Peyer's patch (tissue), 4 donors: ENCODE measurements around the gene TTC34. TPM values are rescaled to one million over a fixed set of nuclear protein-coding genes. Genes with fewer than 3 reads are reported as not detected.

ENCODE experiments used
- DNase-seq, 3 donors: peaks; one replicate each; pipeline ENCODE4 v3.0.0-alpha.2; 2017 to 2019
- H3K27ac ChIP-seq, 4 donors: fragments of 200-600 bp; sonication (generic); one replicate each; pipeline ENCODE4 v1.5.1; 2016 to 2019
- H3K27me3 ChIP-seq, 2 donors: fragments of 200-600 bp; sonication (generic); one replicate each; pipeline ENCODE4 v1.5.1; 2019
- H3K36me3 ChIP-seq, 3 donors: fragments of 200-600 bp; sonication (generic); one replicate each; pipeline ENCODE4 v1.5.1; 2016 to 2019
- H3K4me1 ChIP-seq, 4 donors: fragments of 200-600 bp; sonication (generic); one replicate each; pipeline ENCODE4 v1.5.1; 2016 to 2019
- H3K4me3 ChIP-seq, 4 donors: fragments of 200-600 bp; sonication (generic); 1 replicate in 3 of 4; 2 replicates in 1 of 4; pipeline ENCODE4 v1.5.1; 2016 to 2019; ENCODE audit warnings: mild to moderate bottlenecking in 1 of 4
- H3K9me3 ChIP-seq, 4 donors: fragments of 200-600 bp; sonication (generic); one replicate each; pipeline ENCODE4 v1.5.1; 2016 to 2019; ENCODE audit warnings: mild to moderate bottlenecking in 1 of 4
- CTCF ChIP-seq, 6 experiments: fragments of 450-650 bp in 4 of 6; fragments of 200-600 bp in 2 of 6; sonication (generic) in 1 of 6; IDR thresholded peaks; one replicate each; pipeline ENCODE4 v1.5.1; 2017 to 2019; ENCODE audit warnings: antibody characterized with exemption in 6 of 6, mild to moderate bottlenecking in 3 of 6, moderate library complexity in 1 of 6
- POLR2A ChIP-seq, 2 donors: fragments of 450-650 bp; IDR thresholded peaks; one replicate each; pipeline ENCODE4 v1.5.1; 2017; ENCODE audit warnings: antibody characterized with exemption in 2 of 2, mild to moderate bottlenecking in 2 of 2, moderate library complexity in 2 of 2
- total RNA-seq, 4 donors: library from RNA; depleted of rRNA; stranded (reverse); fragments of >200 nt; gene quantifications; one replicate each; pipeline ENCODE4 v1.1.0, GENCODE V29; 2016

The TTC34 gene
- total RNA-seq, 4 donors from 2014 or later, result 0.53 to 2.4 (median 1.5) TPM

- no peaks in the 10 kb centered on the region for H3K36me3 ChIP-seq
- DNase-seq, result peak in 2 of 3 donors; percentile 37 to 46
- no peak overlapping the region for H3K4me3 ChIP-seq
- H3K9me3 ChIP-seq, result peaks cover 0 to 7% (median 0%) of the 10 kb centered on the region in 4 donors
- TF ChIP-seq POLR2A (IDR thresholded peaks at IDR 0.05) (no peak), CTCF (IDR thresholded peaks at IDR 0.05) (no peak)
- H3K4me1 ChIP-seq, result peaks cover 0 to 19% (median 1%) of the 10 kb centered on the region in 4 donors
- peaks cover 0 to 6% of the 10 kb centered on the region in 2 donors for H3K27me3 ChIP-seq
- no peak overlapping the region for H3K27ac ChIP-seq
Observed at GRCh38 chr1:2633936-2634491, 167.5 kb downstream of the TTC34 start.

GRCh38 chr1:2633366-2633935 is 168.0 kb downstream of the TTC34 start:
- peaks cover 0 to 7% (median 0%) of the 10 kb centered on the region in 4 donors for H3K9me3 ChIP-seq
- no peak for TF ChIP-seq POLR2A (IDR thresholded peaks at IDR 0.05)
- no peak for TF ChIP-seq CTCF (IDR thresholded peaks at IDR 0.05)
- peak in 1 of 3 donors; percentile 36 for DNase-seq
- H3K4me1 ChIP-seq, result peaks cover 0 to 24% (median 2%) of the 10 kb centered on the region in 4 donors
- no peaks in the 10 kb centered on the region for H3K36me3 ChIP-seq
- H3K4me3 ChIP-seq, result no peak overlapping the region
- peak overlapping the region in 2 of 4 donors; percentile 78 to 85 for H3K27ac ChIP-seq
- peaks cover 0 to 11% of the 10 kb centered on the region in 2 donors for H3K27me3 ChIP-seq

- TF ChIP-seq POLR2A (IDR thresholded peaks at IDR 0.05), result peak in 1 of 2 donors; percentile 36
- TF ChIP-seq CTCF (IDR thresholded peaks at IDR 0.05), result peak in 1 of 6 experiments; percentile 4
- Histone ChIP-seq H3K27me3 (peaks cover 0 to 18% of the 10 kb centered on the region in 2 donors), H3K36me3 (no peaks in the 10 kb centered on the region), H3K4me1 (peaks cover 0 to 30% (median 2%) of the 10 kb centered on the region in 4 donors), H3K4me3 (peak within 1 kb of the TSS in 2 of 4 donors; percentile 28 to 34), H3K27ac (peak within 1 kb of the TSS in 3 of 4 donors; percentile 23 to 85 (median 78)), H3K9me3 (peaks cover 0 to 7% (median 0%) of the 10 kb centered on the region in 4 donors)
- peak in 2 of 3 donors; percentile 87 to 90 for DNase-seq
Observed at GRCh38 chr1:2632561-2633361, 168.7 kb downstream of the TTC34 start, which contains the start of gene MMEL1. TSS of gene MMEL1 (minus strand) at chr1:2633016. CDS start at chr1:2629484, 3,532 bp downstream.

GRCh38 chr1:2632051-2632430 is 169.5 kb downstream of the TTC34 start:
- H3K27me3 ChIP-seq, result peaks cover 0 to 24% of the 10 kb centered on the region in 2 donors
- H3K27ac ChIP-seq, result peak overlapping the region in 3 of 4 donors; percentile 23 to 85 (median 78)
- H3K4me3 ChIP-seq, result peak overlapping the region in 2 of 4 donors; percentile 13 to 34
- peaks cover 0 to 30% (median 2%) of the 10 kb centered on the region in 4 donors for H3K4me1 ChIP-seq
- TF ChIP-seq CTCF (IDR thresholded peaks at IDR 0.05) (no peak), POLR2A (IDR thresholded peaks at IDR 0.05) (no peak)
- H3K9me3 ChIP-seq, result peaks cover 0 to 7% (median 0%) of the 10 kb centered on the region in 4 donors
- DNase-seq, result no peak
- H3K36me3 ChIP-seq, result no peaks in the 10 kb centered on the region
